ENCODE results near the gene TCP11. TPM values are rescaled to one million over a fixed set of nuclear protein-coding genes. Genes with fewer than 3 reads are reported as not detected.
"Not testable (repeated sequence)": the region's sequence is repeated elsewhere in the genome, so short reads cannot be mapped to it uniquely, and the experiment has no call there.

Gene TCP11
- total and polyA plus RNA-seq, 4 donors = 0.05 to 0.19 TPM; not detected in 2

- Histone ChIP-seq H3K27me3 (ENCODE audit: control insufficient read depth in 4 of 4, insufficient read depth in 4 of 4, low read length in 3 of 4) (no peaks in the 10 kb centered on the region), H3K4me1 (ENCODE audit: control insufficient read depth in 4 of 4, insufficient read depth in 4 of 4, low read length in 3 of 4) (peaks cover 3 to 14% (median 7%) of the 10 kb centered on the region in 4 donors), H3K4me3 (ENCODE audit: low read depth in 1 of 3, low read length in 3 of 3) (peak overlapping the region in 2 of 3 donors; percentile 2 to 11), H3K36me3 (ENCODE audit: control insufficient read depth in 4 of 4, insufficient read depth in 3 of 4, low read depth in 1 of 4, low read length in 3 of 4) (no peaks in the 10 kb centered on the region), H3K27ac (ENCODE audit: low read depth in 1 of 2, low read length in 2 of 2) (peak overlapping the region; percentile 37 to 65), H3K9me3 (ENCODE audit: control insufficient read depth in 4 of 4, low read length in 3 of 4) (no peaks in the 10 kb centered on the region), H3K9ac (ENCODE audit: low read depth in 1 of 2, low read length in 2 of 2) (peak overlapping the region in 1 of 2 donors; percentile 49)
- 12% methylated on average over 2 of the region's 2 CpGs for WGBS
- no peak for DNase-seq (ENCODE audit: low spot score)
- TF ChIP-seq FOXA1 (IDR thresholded peaks at IDR 0.05) = peak; percentile 67
- TF ChIP-seq EGR1 (IDR thresholded peaks at IDR 0.05; ENCODE audit: low read depth in 2 of 2) = peak in 1 of 2 donors; percentile 38
- peak; percentile 80 for TF ChIP-seq ZBTB33 (IDR thresholded peaks at IDR 0.05)
- TF ChIP-seq FOXA2 (IDR thresholded peaks at IDR 0.05) = peak; percentile 80
- no peak for TF ChIP-seq TAF1 (conservative IDR thresholded peaks at IDR 0.05)
- no peak for TF ChIP-seq CTCF (IDR thresholded peaks at IDR 0.05; ENCODE audit: low read depth, low read length, missing input control)
- TF ChIP-seq RXRA (IDR thresholded peaks at IDR 0.05) = peak; percentile 51 to 82
- TF ChIP-seq, protein P1, sequence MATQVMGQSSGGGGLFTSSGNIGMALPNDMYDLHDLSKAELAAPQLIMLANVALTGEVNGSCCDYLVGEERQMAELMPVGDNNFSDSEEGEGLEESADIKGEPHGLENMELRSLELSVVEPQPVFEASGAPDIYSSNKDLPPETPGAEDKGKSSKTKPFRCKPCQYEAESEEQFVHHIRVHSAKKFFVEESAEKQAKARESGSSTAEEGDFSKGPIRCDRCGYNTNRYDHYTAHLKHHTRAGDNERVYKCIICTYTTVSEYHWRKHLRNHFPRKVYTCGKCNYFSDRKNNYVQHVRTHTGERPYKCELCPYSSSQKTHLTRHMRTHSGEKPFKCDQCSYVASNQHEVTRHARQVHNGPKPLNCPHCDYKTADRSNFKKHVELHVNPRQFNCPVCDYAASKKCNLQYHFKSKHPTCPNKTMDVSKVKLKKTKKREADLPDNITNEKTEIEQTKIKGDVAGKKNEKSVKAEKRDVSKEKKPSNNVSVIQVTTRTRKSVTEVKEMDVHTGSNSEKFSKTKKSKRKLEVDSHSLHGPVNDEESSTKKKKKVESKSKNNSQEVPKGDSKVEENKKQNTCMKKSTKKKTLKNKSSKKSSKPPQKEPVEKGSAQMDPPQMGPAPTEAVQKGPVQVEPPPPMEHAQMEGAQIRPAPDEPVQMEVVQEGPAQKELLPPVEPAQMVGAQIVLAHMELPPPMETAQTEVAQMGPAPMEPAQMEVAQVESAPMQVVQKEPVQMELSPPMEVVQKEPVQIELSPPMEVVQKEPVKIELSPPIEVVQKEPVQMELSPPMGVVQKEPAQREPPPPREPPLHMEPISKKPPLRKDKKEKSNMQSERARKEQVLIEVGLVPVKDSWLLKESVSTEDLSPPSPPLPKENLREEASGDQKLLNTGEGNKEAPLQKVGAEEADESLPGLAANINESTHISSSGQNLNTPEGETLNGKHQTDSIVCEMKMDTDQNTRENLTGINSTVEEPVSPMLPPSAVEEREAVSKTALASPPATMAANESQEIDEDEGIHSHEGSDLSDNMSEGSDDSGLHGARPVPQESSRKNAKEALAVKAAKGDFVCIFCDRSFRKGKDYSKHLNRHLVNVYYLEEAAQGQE (IDR thresholded peaks at IDR 0.05) = peak; percentile 64
- TF ChIP-seq HNF4G (IDR thresholded peaks at IDR 0.05) = peak; percentile 61
- TF ChIP-seq NR2F2 (IDR thresholded peaks at IDR 0.05) = no peak
- TF ChIP-seq RAD21 (IDR thresholded peaks at IDR 0.05) = no peak
- TF ChIP-seq YY1 (IDR thresholded peaks at IDR 0.05) = peak; percentile 64
- peak in 1 of 2 donors; percentile 66 for TF ChIP-seq JUND (IDR thresholded peaks at IDR 0.05)
- TF ChIP-seq HNF4A (conservative IDR thresholded peaks at IDR 0.05) = peak; percentile 85 to 92
- TF ChIP-seq SP1 (IDR thresholded peaks at IDR 0.05) = peak; percentile 81
- TF ChIP-seq, protein P2, sequence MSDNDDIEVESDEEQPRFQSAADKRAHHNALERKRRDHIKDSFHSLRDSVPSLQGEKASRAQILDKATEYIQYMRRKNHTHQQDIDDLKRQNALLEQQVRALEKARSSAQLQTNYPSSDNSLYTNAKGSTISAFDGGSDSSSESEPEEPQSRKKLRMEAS (IDR thresholded peaks at IDR 0.05) = peak; percentile 70
- peak; percentile 17 to 43 for TF ChIP-seq GABPA (IDR thresholded peaks at IDR 0.05 in 1 of 2, conservative IDR thresholded peaks at IDR 0.05 in 1 of 2)
- TF ChIP-seq, protein P3, sequence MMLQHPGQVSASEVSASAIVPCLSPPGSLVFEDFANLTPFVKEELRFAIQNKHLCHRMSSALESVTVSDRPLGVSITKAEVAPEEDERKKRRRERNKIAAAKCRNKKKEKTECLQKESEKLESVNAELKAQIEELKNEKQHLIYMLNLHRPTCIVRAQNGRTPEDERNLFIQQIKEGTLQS (IDR thresholded peaks at IDR 0.05) = peak; percentile 37
Observed at GRCh38 chr6:35139470-35139869, 1.7 kb downstream of the TCP11 start.

- H3K27ac ChIP-seq (ENCODE audit: low read depth in 1 of 2, low read length in 2 of 2); H3K4me3 ChIP-seq (ENCODE audit: low read depth in 1 of 3, low read length in 3 of 3); H3K9me3 ChIP-seq (ENCODE audit: control insufficient read depth in 4 of 4, low read length in 3 of 4); H3K9ac ChIP-seq (ENCODE audit: low read depth in 1 of 2, low read length in 2 of 2); DNase-seq (ENCODE audit: low spot score); H3K36me3 ChIP-seq (ENCODE audit: control insufficient read depth in 4 of 4, insufficient read depth in 3 of 4, low read depth in 1 of 4, low read length in 3 of 4); H3K27me3 ChIP-seq (ENCODE audit: control insufficient read depth in 4 of 4, insufficient read depth in 4 of 4, low read length in 3 of 4): not testable (repeated sequence)
- H3K4me1 ChIP-seq (ENCODE audit: control insufficient read depth in 4 of 4, insufficient read depth in 4 of 4, low read length in 3 of 4) = peaks cover 3 to 14% (median 7%) of the 10 kb centered on the region in 4 donors
- WGBS = 79% methylated on average over 3 of the region's 3 CpGs
Observed at GRCh38 chr6:35138191-35138590, 2.9 kb downstream of the TCP11 start.
